HEK293 (cell line): ENCODE measurements around the gene SNRPD3.

Experiments used
- CTCF ChIA-PET: fragments of 350-600 bp; formaldehyde crosslinking; extraction: SDS; loops from one replicate; lab custom pipeline; 2021; ENCODE audit warnings: antibody characterized with exemption; lab: Yijun Ruan, JAX
- POLR2A ChIA-PET: fragments of 300-600 bp; formaldehyde crosslinking; extraction: SDS; loops from one replicate; lab custom pipeline; 2020; ENCODE audit warnings: antibody characterized with exemption, inconsistent platforms; lab: Yijun Ruan, JAX
- H3K27ac ChIP-seq: fragments of 200-500 bp; sonication (Bioruptor generic); 2 replicates; pipeline ENCODE4 v1.5.1; 2014; ENCODE audit warnings: low read depth, low read length, control low read depth, inconsistent platforms; ENCODE audit errors: extremely low read depth
- H3K36me3 ChIP-seq, 2 experiments: fragments of 200-500 bp in 1 of 2; sonication (Bioruptor generic) in 1 of 2; 1 replicate in 1 of 2; 2 replicates in 1 of 2; pipeline ENCODE4 v1.5.1; 2014 to 2017; ENCODE audit warnings: inconsistent platforms in 2 of 2, low read length in 2 of 2; ENCODE audit not compliant: control insufficient read depth in 2 of 2, insufficient read depth in 1 of 2
- H3K4me1 ChIP-seq: fragments of 200-500 bp; sonication (Bioruptor generic); 2 replicates; pipeline ENCODE4 v1.5.1; 2014; ENCODE audit warnings: mild to moderate bottlenecking, low read length, inconsistent platforms; ENCODE audit not compliant: control insufficient read depth, insufficient read depth
- H3K4me3 ChIP-seq: 2 replicates; pipeline ENCODE4 v1.5.1; 2011; ENCODE audit warnings: low read depth, mild to moderate bottlenecking, control low read depth, low read length, moderate library complexity
- H3K9me3 ChIP-seq: fragments of 200-500 bp; sonication (Bioruptor generic); 2 replicates; pipeline ENCODE4 v1.5.1; 2014; ENCODE audit warnings: low read depth, low read length, inconsistent platforms; ENCODE audit not compliant: control insufficient read depth, insufficient read depth
- BCL11B ChIP-seq: fragments of 450-650 bp; formaldehyde crosslinking; IDR thresholded peaks from 2 replicates; pipeline ENCODE4 v1.5.1; 2016; ENCODE audit warnings: low read depth, missing biosample characterization, missing genetic modification characterization
- GLI2 ChIP-seq: fragments of 450-650 bp; formaldehyde crosslinking; IDR thresholded peaks from 2 replicates; pipeline ENCODE4; 2017; ENCODE audit warnings: missing biosample characterization, missing genetic modification characterization, low read depth, borderline replicate concordance
- GLI4 ChIP-seq: fragments of 450-650 bp; formaldehyde crosslinking; IDR thresholded peaks from 2 replicates; pipeline ENCODE4 v1.5.1; 2016; ENCODE audit warnings: missing biosample characterization, missing genetic modification characterization
- HOXD13 ChIP-seq: sonication (generic); formaldehyde crosslinking; IDR thresholded peaks from 2 replicates; pipeline ENCODE4 v1.8.0; 2022; ENCODE audit warnings: missing genetic modification reagents, borderline replicate concordance
- MYNN ChIP-seq: fragments of 450-650 bp; formaldehyde crosslinking; IDR thresholded peaks from 2 replicates; pipeline ENCODE4 v1.5.1; 2016; ENCODE audit warnings: missing biosample characterization, missing genetic modification characterization, borderline replicate concordance
- SALL2 ChIP-seq: fragments of 450-650 bp; formaldehyde crosslinking; IDR thresholded peaks from 2 replicates; pipeline ENCODE4 v1.5.0; 2017; ENCODE audit warnings: missing biosample characterization, mild to moderate bottlenecking, missing genetic modification characterization, borderline replicate concordance
- WT1 ChIP-seq: fragments of 450-650 bp; formaldehyde crosslinking; IDR thresholded peaks from 2 replicates; pipeline ENCODE4 v1.5.1; 2016; ENCODE audit warnings: missing biosample characterization, missing genetic modification characterization
- ZFP3 ChIP-seq: fragments of 450-650 bp; formaldehyde crosslinking; IDR thresholded peaks from 2 replicates; pipeline ENCODE4 v1.5.1; 2016; ENCODE audit warnings: low read depth, missing biosample characterization, missing genetic modification characterization
- ZFP37 ChIP-seq: fragments of 450-650 bp; formaldehyde crosslinking; IDR thresholded peaks from 2 replicates; pipeline ENCODE4 v1.5.1; 2016; ENCODE audit warnings: missing biosample characterization, missing genetic modification characterization
- ZIC2 ChIP-seq: fragments of 450-650 bp; formaldehyde crosslinking; IDR thresholded peaks from 2 replicates; pipeline ENCODE4 v1.5.1; 2016; ENCODE audit warnings: missing biosample characterization, missing genetic modification characterization
- ZNF133 ChIP-seq: fragments of 450-650 bp; formaldehyde crosslinking; IDR thresholded peaks from 2 replicates; pipeline ENCODE4 v1.5.1; 2016; ENCODE audit warnings: missing biosample characterization, missing genetic modification characterization
- ZNF146 ChIP-seq: fragments of 450-650 bp; formaldehyde crosslinking; IDR thresholded peaks from 2 replicates; pipeline ENCODE4 v1.5.1; 2016; ENCODE audit warnings: missing biosample characterization, missing genetic modification characterization
- ZNF174 ChIP-seq: fragments of 450-650 bp; formaldehyde crosslinking; IDR thresholded peaks from 2 replicates; pipeline ENCODE4 v1.5.0; 2017; ENCODE audit warnings: missing biosample characterization, mild to moderate bottlenecking, missing genetic modification characterization
- ZNF221 ChIP-seq: fragments of 450-650 bp; formaldehyde crosslinking; IDR thresholded peaks from 2 replicates; pipeline ENCODE4 v1.5.1; 2017; ENCODE audit warnings: missing biosample characterization, missing genetic modification characterization, borderline replicate concordance
- ZNF248 ChIP-seq: fragments of 450-650 bp; formaldehyde crosslinking; IDR thresholded peaks from 2 replicates; pipeline ENCODE4 v1.5.1; 2017; ENCODE audit warnings: missing biosample characterization, missing genetic modification characterization
- ZNF266 ChIP-seq: fragments of 450-650 bp; formaldehyde crosslinking; IDR thresholded peaks from 2 replicates; pipeline ENCODE4 v1.5.1; 2016; ENCODE audit warnings: missing biosample characterization, missing genetic modification characterization, low read depth
- ZNF280C ChIP-seq: fragments of 450-650 bp; formaldehyde crosslinking; IDR thresholded peaks from 2 replicates; pipeline ENCODE4 v1.5.1; 2016; ENCODE audit warnings: missing biosample characterization, missing genetic modification characterization
- ZNF335 ChIP-seq: fragments of 450-650 bp; formaldehyde crosslinking; conservative IDR thresholded peaks from 2 replicates; pipeline ENCODE4 v1.5.1; 2016; ENCODE audit warnings: missing biosample characterization, missing genetic modification characterization
- ZNF366 ChIP-seq: fragments of 450-650 bp; formaldehyde crosslinking; conservative IDR thresholded peaks from 2 replicates; pipeline ENCODE4 v1.5.1; 2016; ENCODE audit warnings: missing biosample characterization, missing genetic modification characterization
- ZNF394 ChIP-seq: fragments of 450-650 bp; formaldehyde crosslinking; IDR thresholded peaks from 2 replicates; pipeline ENCODE4 v1.5.1; 2016; ENCODE audit warnings: missing biosample characterization, missing genetic modification characterization, mild to moderate bottlenecking, moderate library complexity, borderline replicate concordance
- ZNF433 ChIP-seq: fragments of 450-650 bp; formaldehyde crosslinking; IDR thresholded peaks from 2 replicates; pipeline ENCODE4 v1.5.1; 2016; ENCODE audit warnings: missing biosample characterization, missing genetic modification characterization, low read depth
- ZNF624 ChIP-seq: fragments of 450-650 bp; formaldehyde crosslinking; IDR thresholded peaks from 2 replicates; pipeline ENCODE4 v1.5.1; 2017; ENCODE audit warnings: missing biosample characterization, missing genetic modification characterization
- ZNF639 ChIP-seq: fragments of 450-650 bp; formaldehyde crosslinking; IDR thresholded peaks from 2 replicates; pipeline ENCODE4 v1.5.1; 2016; ENCODE audit warnings: missing biosample characterization, missing genetic modification characterization
- ZNF776 ChIP-seq: fragments of 450-650 bp; formaldehyde crosslinking; IDR thresholded peaks from 2 replicates; pipeline ENCODE4 v1.5.0; 2017; ENCODE audit warnings: missing biosample characterization, missing genetic modification characterization, borderline replicate concordance
- ZSCAN16 ChIP-seq: fragments of 450-650 bp; formaldehyde crosslinking; IDR thresholded peaks from 2 replicates; pipeline ENCODE4 v1.5.1; 2016; ENCODE audit warnings: missing biosample characterization, missing genetic modification characterization
- TF ChIP-seq, protein P1 (sequence below): fragments of 450-650 bp; formaldehyde crosslinking; IDR thresholded peaks from 2 replicates; pipeline ENCODE4 v1.5.1; 2017; ENCODE audit warnings: missing biosample characterization, missing genetic modification characterization
- TF ChIP-seq, protein P2 (sequence below): fragments of 450-650 bp; formaldehyde crosslinking; IDR thresholded peaks from 2 replicates; pipeline ENCODE4 v1.5.1; 2016; ENCODE audit warnings: missing biosample characterization, missing genetic modification characterization
- TF ChIP-seq, protein P3 (sequence below): fragments of 450-650 bp; formaldehyde crosslinking; IDR thresholded peaks from 2 replicates; pipeline ENCODE4 v1.5.1; 2017; ENCODE audit warnings: missing biosample characterization, missing genetic modification characterization

SNRPD3 gene

GRCh38 chr22:24555165-24556039, at the start of gene SNRPD3:
Gene SNRPD3 (plus strand): TSS chr22:24555999. CDS start chr22:24557675, 1,676 bp downstream.
- Histone ChIP-seq H3K27ac (peak within 1 kb of the TSS; percentile 96), H3K4me1 (peaks cover 8% of the 10 kb centered on the region), H3K36me3 (peaks cover 24 to 58% of the 10 kb centered on the region in 2 experiments), H3K4me3 (peak within 1 kb of the TSS; percentile 93), H3K9me3 (no peaks in the 10 kb centered on the region)
- CTCF ChIA-PET, result interaction anchor here (1.4 kb wide), 1 partner anchor 11 kb away, joined by 3 read pairs; no protein-coding TSS in a partner anchor
- POLR2A ChIA-PET, result interaction anchor here (0.5 to 4.0 kb wide), 40 partner anchors 8 to 1671 kb away, joined by 3 to 33 read pairs (median 4); partner anchors contain the start of genes CABIN1, LRRC75B, MIF and SGSM1
- TF ChIP-seq ZNF433 (tag by site-specific recombination) (no peak), ZIC2 (tag by site-specific recombination) (peak; percentile 65), ZNF335 (tag by site-specific recombination) (peak; percentile 95), ZSCAN16 (tag by site-specific recombination) (no peak; the same call in 1 of the 2 replicates), ZFP37 (tag by site-specific recombination) (peak; percentile 98), GLI4 (tag by site-specific recombination) (peak; percentile 94), WT1 (peak; percentile 25), ZNF221 (tag by site-specific recombination) (no peak; the same call in 1 of the 2 replicates), BCL11B (no peak), ZNF776 (tag by site-specific recombination) (no peak), SALL2 (tag by site-specific recombination) (peak; percentile 89; the same call in 1 of the 2 replicates), HOXD13 (CRISPR knock-in tag) (no peak; the same call in 1 of the 2 replicates), ZNF624 (tag by site-specific recombination) (no peak), MYNN (tag by site-specific recombination) (no peak; the same call in 1 of the 2 replicates), ZNF394 (tag by site-specific recombination) (peak; percentile 75), ZNF366 (tag by site-specific recombination) (peak; percentile 75), GLI2 (tag by site-specific recombination) (no peak), ZFP3 (tag by site-specific recombination) (no peak), ZNF133 (no peak), ZNF280C (tag by site-specific recombination) (no peak), ZNF639 (tag by site-specific recombination) (peak; percentile 97), ZNF266 (no peak), ZNF146 (tag by site-specific recombination) (no peak; the same call in 1 of the 2 replicates), ZNF248 (tag by site-specific recombination) (no peak), ZNF174 (no peak)
- TF ChIP-seq, protein P1, sequence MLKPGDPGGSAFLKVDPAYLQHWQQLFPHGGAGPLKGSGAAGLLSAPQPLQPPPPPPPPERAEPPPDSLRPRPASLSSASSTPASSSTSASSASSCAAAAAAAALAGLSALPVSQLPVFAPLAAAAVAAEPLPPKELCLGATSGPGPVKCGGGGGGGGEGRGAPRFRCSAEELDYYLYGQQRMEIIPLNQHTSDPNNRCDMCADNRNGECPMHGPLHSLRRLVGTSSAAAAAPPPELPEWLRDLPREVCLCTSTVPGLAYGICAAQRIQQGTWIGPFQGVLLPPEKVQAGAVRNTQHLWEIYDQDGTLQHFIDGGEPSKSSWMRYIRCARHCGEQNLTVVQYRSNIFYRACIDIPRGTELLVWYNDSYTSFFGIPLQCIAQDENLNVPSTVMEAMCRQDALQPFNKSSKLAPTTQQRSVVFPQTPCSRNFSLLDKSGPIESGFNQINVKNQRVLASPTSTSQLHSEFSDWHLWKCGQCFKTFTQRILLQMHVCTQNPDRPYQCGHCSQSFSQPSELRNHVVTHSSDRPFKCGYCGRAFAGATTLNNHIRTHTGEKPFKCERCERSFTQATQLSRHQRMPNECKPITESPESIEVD, result no peak
- TF ChIP-seq, protein P2, sequence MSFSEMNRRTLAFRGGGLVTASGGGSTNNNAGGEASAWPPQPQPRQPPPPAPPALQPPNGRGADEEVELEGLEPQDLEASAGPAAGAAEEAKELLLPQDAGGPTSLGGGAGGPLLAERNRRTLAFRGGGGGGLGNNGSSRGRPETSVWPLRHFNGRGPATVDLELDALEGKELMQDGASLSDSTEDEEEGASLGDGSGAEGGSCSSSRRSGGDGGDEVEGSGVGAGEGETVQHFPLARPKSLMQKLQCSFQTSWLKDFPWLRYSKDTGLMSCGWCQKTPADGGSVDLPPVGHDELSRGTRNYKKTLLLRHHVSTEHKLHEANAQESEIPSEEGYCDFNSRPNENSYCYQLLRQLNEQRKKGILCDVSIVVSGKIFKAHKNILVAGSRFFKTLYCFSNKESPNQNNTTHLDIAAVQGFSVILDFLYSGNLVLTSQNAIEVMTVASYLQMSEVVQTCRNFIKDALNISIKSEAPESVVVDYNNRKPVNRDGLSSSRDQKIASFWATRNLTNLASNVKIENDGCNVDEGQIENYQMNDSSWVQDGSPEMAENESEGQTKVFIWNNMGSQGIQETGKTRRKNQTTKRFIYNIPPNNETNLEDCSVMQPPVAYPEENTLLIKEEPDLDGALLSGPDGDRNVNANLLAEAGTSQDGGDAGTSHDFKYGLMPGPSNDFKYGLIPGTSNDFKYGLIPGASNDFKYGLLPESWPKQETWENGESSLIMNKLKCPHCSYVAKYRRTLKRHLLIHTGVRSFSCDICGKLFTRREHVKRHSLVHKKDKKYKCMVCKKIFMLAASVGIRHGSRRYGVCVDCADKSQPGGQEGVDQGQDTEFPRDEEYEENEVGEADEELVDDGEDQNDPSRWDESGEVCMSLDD (tag by site-specific recombination), result peak; percentile 79
- TF ChIP-seq, protein P3, sequence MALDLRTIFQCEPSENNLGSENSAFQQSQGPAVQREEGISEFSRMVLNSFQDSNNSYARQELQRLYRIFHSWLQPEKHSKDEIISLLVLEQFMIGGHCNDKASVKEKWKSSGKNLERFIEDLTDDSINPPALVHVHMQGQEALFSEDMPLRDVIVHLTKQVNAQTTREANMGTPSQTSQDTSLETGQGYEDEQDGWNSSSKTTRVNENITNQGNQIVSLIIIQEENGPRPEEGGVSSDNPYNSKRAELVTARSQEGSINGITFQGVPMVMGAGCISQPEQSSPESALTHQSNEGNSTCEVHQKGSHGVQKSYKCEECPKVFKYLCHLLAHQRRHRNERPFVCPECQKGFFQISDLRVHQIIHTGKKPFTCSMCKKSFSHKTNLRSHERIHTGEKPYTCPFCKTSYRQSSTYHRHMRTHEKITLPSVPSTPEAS (tag by site-specific recombination), result peak; percentile 35; the same call in 1 of the 2 replicates
